Vagina (tissue), 2 donors: ENCODE data around the gene SPECC1L. TPM values are rescaled to one million over a fixed set of nuclear protein-coding genes. Genes with fewer than 3 reads are reported as not detected.

Experiments used
- DNase-seq, 2 donors: peaks; one replicate each; pipeline ENCODE4 v3.0.0-alpha.2; 2017; ENCODE audit errors: extremely low spot score in 2 of 2
- H3K27ac ChIP-seq: fragments of 200-600 bp; sonication (generic); one replicate; pipeline ENCODE4 v1.5.1; 2019
- H3K27me3 ChIP-seq: fragments of 200-600 bp; sonication (generic); one replicate; pipeline ENCODE4 v1.5.1; 2019
- H3K36me3 ChIP-seq, 2 donors: fragments of 200-600 bp; sonication (generic); one replicate each; pipeline ENCODE4 v1.5.1; 2017 to 2019
- H3K4me1 ChIP-seq: fragments of 200-600 bp; sonication (generic); one replicate; pipeline ENCODE4 v1.5.1; 2019
- H3K4me3 ChIP-seq, 2 donors: fragments of 200-600 bp; sonication (generic); 1 replicate in 1 of 2; 2 replicates in 1 of 2; pipeline ENCODE4 v1.5.1; 2016 to 2019
- H3K9me3 ChIP-seq: fragments of 200-600 bp; sonication (generic); one replicate; pipeline ENCODE4 v1.5.1; 2019
- CTCF ChIP-seq, 3 experiments: fragments of 450-650 bp in 2 of 3; fragments of 200-600 bp in 1 of 3; sonication (generic) in 1 of 3; IDR thresholded peaks; one replicate each; pipeline ENCODE4 v1.5.1; 2017 to 2019; ENCODE audit warnings: antibody characterized with exemption in 3 of 3, mild to moderate bottlenecking in 2 of 3, moderate library complexity in 2 of 3
- POLR2A ChIP-seq, 2 donors: fragments of 450-650 bp; IDR thresholded peaks; one replicate each; pipeline ENCODE4 v1.6.1; 2017; ENCODE audit warnings: antibody characterized with exemption in 2 of 2, mild to moderate bottlenecking in 2 of 2, moderate library complexity in 2 of 2
- POLR2AphosphoS5 ChIP-seq, 2 donors: sonication (generic); formaldehyde crosslinking; IDR thresholded peaks; one replicate each; pipeline ENCODE4 v1.9.0; 2017; ENCODE audit warnings: antibody characterized with exemption in 2 of 2, mild to moderate bottlenecking in 2 of 2, low read depth in 1 of 2; ENCODE audit not compliant: insufficient read depth in 1 of 2
- intact Hi-C: fragments of 100-400 bp; cut with DNase I; formaldehyde crosslinking; loops from one replicate; pipeline ENCODE4 v1.15.1; 2023
- total RNA-seq: library from RNA; depleted of rRNA; stranded (reverse); fragments of >200 nt; gene quantifications from one replicate; pipeline ENCODE4 v1.2.3, GENCODE V29; 2016

Gene SPECC1L
- total RNA-seq, 1 donor from 2014 or later, result 38.8 TPM

GRCh38 chr22:24414984-24415945 is 144.6 kb downstream of the SPECC1L start:
- no peaks in the 10 kb centered on the region for H3K4me1 ChIP-seq
- DNase-seq, result no peak
- peaks cover 0 to 31% of the 10 kb centered on the region in 2 donors for H3K36me3 ChIP-seq
- no peaks in the 10 kb centered on the region for H3K9me3 ChIP-seq
- H3K27me3 ChIP-seq, result no peaks in the 10 kb centered on the region
- intact Hi-C loops, result no loop called here
- H3K27ac ChIP-seq, result no peak overlapping the region
- H3K4me3 ChIP-seq, result no peak overlapping the region
- TF ChIP-seq POLR2A (IDR thresholded peaks at IDR 0.05), result no peak
- TF ChIP-seq POLR2AphosphoS5 (IDR thresholded peaks at IDR 0.05; ENCODE audit: insufficient read depth in 1 of 2, low read depth in 1 of 2), result no peak
- TF ChIP-seq CTCF (IDR thresholded peaks at IDR 0.05), result no peak

GRCh38 chr22:24416095-24416494 is 145.5 kb downstream of the SPECC1L start:
- no peaks in the 10 kb centered on the region for H3K27me3 ChIP-seq
- peaks cover 0 to 31% of the 10 kb centered on the region in 2 donors for H3K36me3 ChIP-seq
- intact Hi-C loops, result no loop called here
- TF ChIP-seq CTCF (IDR thresholded peaks at IDR 0.05) (no peak), POLR2AphosphoS5 (IDR thresholded peaks at IDR 0.05; ENCODE audit: insufficient read depth in 1 of 2, low read depth in 1 of 2) (no peak), POLR2A (IDR thresholded peaks at IDR 0.05) (no peak)
- H3K27ac ChIP-seq, result no peak overlapping the region
- H3K4me1 ChIP-seq, result no peaks in the 10 kb centered on the region
- H3K4me3 ChIP-seq, result no peak overlapping the region
- DNase-seq, result no peak
- H3K9me3 ChIP-seq, result no peaks in the 10 kb centered on the region

- no peaks in the 10 kb centered on the region for H3K9me3 ChIP-seq
- H3K4me3 ChIP-seq, result no peak overlapping the region
- H3K27me3 ChIP-seq, result no peaks in the 10 kb centered on the region
- TF ChIP-seq POLR2A (IDR thresholded peaks at IDR 0.05) (no peak), CTCF (IDR thresholded peaks at IDR 0.05) (no peak), POLR2AphosphoS5 (IDR thresholded peaks at IDR 0.05; ENCODE audit: insufficient read depth in 1 of 2, low read depth in 1 of 2) (no peak)
- H3K27ac ChIP-seq, result no peak overlapping the region
- H3K36me3 ChIP-seq, result peaks cover 0 to 31% of the 10 kb centered on the region in 2 donors
- intact Hi-C loops, result no loop called here
- no peaks in the 10 kb centered on the region for H3K4me1 ChIP-seq
- no peak for DNase-seq
Observed at GRCh38 chr22:24416611-24417010, 146.0 kb downstream of the SPECC1L start.

GRCh38 chr22:24417200-24417599 is 146.6 kb downstream of the SPECC1L start:
- no peak for TF ChIP-seq POLR2A (IDR thresholded peaks at IDR 0.05)
- no peak for TF ChIP-seq POLR2AphosphoS5 (IDR thresholded peaks at IDR 0.05; ENCODE audit: insufficient read depth in 1 of 2, low read depth in 1 of 2)
- no peak for TF ChIP-seq CTCF (IDR thresholded peaks at IDR 0.05)
- H3K4me1 ChIP-seq, result no peaks in the 10 kb centered on the region
- peaks cover 0 to 31% of the 10 kb centered on the region in 2 donors for H3K36me3 ChIP-seq
- no peak for DNase-seq
- no peaks in the 10 kb centered on the region for H3K9me3 ChIP-seq
- no peaks in the 10 kb centered on the region for H3K27me3 ChIP-seq
- no peak overlapping the region for H3K4me3 ChIP-seq
- intact Hi-C loops, result no loop called here
- no peak overlapping the region for H3K27ac ChIP-seq
